ENCODE data around the gene ANGPTL3. TPM values are rescaled to one million over a fixed set of nuclear protein-coding genes. Genes with fewer than 3 reads are reported as not detected.

ANGPTL3 gene
- total and polyA plus RNA-seq, 2 experiments from 2014 or later: 0.94 TPM; not detected in 1

GRCh38 chr1:62585469-62586155, 11.7 kb upstream of the ANGPTL3 start:
- no peaks in the 10 kb centered on the region for H3K9me3 ChIP-seq (ENCODE audit: low read depth)
- DNase-seq (ENCODE audit: low read depth in 1 of 2, low spot score in 1 of 2): no peak
- peak overlapping the region; percentile 66 for H3K27ac ChIP-seq
- peaks cover 6% of the 10 kb centered on the region for H3K4me1 ChIP-seq (ENCODE audit: low read depth)
- H3K36me3 ChIP-seq: peaks cover 5% of the 10 kb centered on the region
- H3K27me3 ChIP-seq: no peaks in the 10 kb centered on the region
- no peak for TF ChIP-seq CTCF (IDR thresholded peaks at IDR 0.05; ENCODE audit: low read depth, low read length)
- H3K4me3 ChIP-seq: no peak overlapping the region

- Histone ChIP-seq H3K4me3 (no peak overlapping the region), H3K9me3 (ENCODE audit: low read depth) (no peaks in the 10 kb centered on the region), H3K36me3 (peaks cover 5% of the 10 kb centered on the region), H3K27ac (no peak overlapping the region), H3K4me1 (ENCODE audit: low read depth) (no peaks in the 10 kb centered on the region), H3K27me3 (no peaks in the 10 kb centered on the region)
- no peak for DNase-seq (ENCODE audit: low read depth in 1 of 2, low spot score in 1 of 2)
- no peak for TF ChIP-seq CTCF (IDR thresholded peaks at IDR 0.05; ENCODE audit: low read depth, low read length)
Measured at GRCh38 chr1:62588000-62588399, 9.3 kb upstream of the ANGPTL3 start.

- H3K9me3 ChIP-seq (ENCODE audit: low read depth): no peaks in the 10 kb centered on the region
- H3K27me3 ChIP-seq: no peaks in the 10 kb centered on the region
- no peak overlapping the region for H3K27ac ChIP-seq
- H3K36me3 ChIP-seq: peaks cover 5% of the 10 kb centered on the region
- H3K4me1 ChIP-seq (ENCODE audit: low read depth): no peaks in the 10 kb centered on the region
- no peak for DNase-seq (ENCODE audit: low read depth in 1 of 2, low spot score in 1 of 2)
- TF ChIP-seq CTCF (IDR thresholded peaks at IDR 0.05; ENCODE audit: low read depth, low read length): no peak
- no peak overlapping the region for H3K4me3 ChIP-seq
Measured at GRCh38 chr1:62589321-62589720, 8.0 kb upstream of the ANGPTL3 start.

- H3K27ac ChIP-seq: no peak overlapping the region
- no peaks in the 10 kb centered on the region for H3K9me3 ChIP-seq (ENCODE audit: low read depth)
- no peaks in the 10 kb centered on the region for H3K27me3 ChIP-seq
- TF ChIP-seq CTCF (IDR thresholded peaks at IDR 0.05; ENCODE audit: low read depth, low read length): no peak
- peaks cover 5% of the 10 kb centered on the region for H3K36me3 ChIP-seq
- H3K4me3 ChIP-seq: no peak overlapping the region
- no peaks in the 10 kb centered on the region for H3K4me1 ChIP-seq (ENCODE audit: low read depth)
- DNase-seq (ENCODE audit: low read depth in 1 of 2, low spot score in 1 of 2): no peak
Measured at GRCh38 chr1:62590255-62590969, 6.9 kb upstream of the ANGPTL3 start.

GRCh38 chr1:62590970-62591368, 6.4 kb upstream of the ANGPTL3 start:
- H3K36me3 ChIP-seq: peaks cover 5% of the 10 kb centered on the region
- H3K9me3 ChIP-seq (ENCODE audit: low read depth): no peaks in the 10 kb centered on the region
- DNase-seq (ENCODE audit: low read depth in 1 of 2, low spot score in 1 of 2): no peak
- no peaks in the 10 kb centered on the region for H3K27me3 ChIP-seq
- no peaks in the 10 kb centered on the region for H3K4me1 ChIP-seq (ENCODE audit: low read depth)
- TF ChIP-seq CTCF (IDR thresholded peaks at IDR 0.05; ENCODE audit: low read depth, low read length): no peak
- no peak overlapping the region for H3K4me3 ChIP-seq
- H3K27ac ChIP-seq: no peak overlapping the region

Measured in cardiac muscle cell (in vitro differentiated cells and primary cell).